ENCODE measurements around the gene RWDD1. TPM values are rescaled to one million over a fixed set of nuclear protein-coding genes. Genes with fewer than 3 reads are reported as not detected.

Gene RWDD1
- polyA plus RNA-seq (ENCODE audit: insufficient read length in 3 of 3), result 10 to 100 TPM; 81.8 to 87.9 (median 82.6) TPM

- peak; percentile 88 to 97 (median 96) for DNase-seq (ENCODE audit: low read depth in 3 of 3, low spot score in 2 of 3)
These were observed at the start of gene RWDD1 for GRCh38 chr6:116570856-116571682. TSS of gene RWDD1 (plus strand) at chr6:116571504. CDS start at chr6:116571583, 79 bp downstream.

GRCh38 chr6:116522896-116523295 lies 48.4 kb upstream of the RWDD1 start:
- no peak for DNase-seq (ENCODE audit: low read depth in 3 of 3, low spot score in 2 of 3)

GRCh38 chr6:116524236-116524635 lies 47.1 kb upstream of the RWDD1 start:
- no peak for DNase-seq (ENCODE audit: low read depth in 3 of 3, low spot score in 2 of 3)

GRCh38 chr6:116528133-116528532 lies 43.2 kb upstream of the RWDD1 start:
- DNase-seq (ENCODE audit: low read depth in 3 of 3, low spot score in 2 of 3), result no peak

GRCh38 chr6:116528780-116529179 lies 42.5 kb upstream of the RWDD1 start:
- DNase-seq (ENCODE audit: low read depth in 3 of 3, low spot score in 2 of 3), result no peak

GRCh38 chr6:116529466-116530290 lies 41.6 kb upstream of the RWDD1 start:
- no peak for DNase-seq (ENCODE audit: low read depth in 3 of 3, low spot score in 2 of 3)

GRCh38 chr6:116530436-116530835 lies 40.9 kb upstream of the RWDD1 start:
- DNase-seq (ENCODE audit: low read depth in 3 of 3, low spot score in 2 of 3), result no peak

- DNase-seq (ENCODE audit: low read depth in 3 of 3, low spot score in 2 of 3), result no peak
These were observed 39.4 kb upstream of the RWDD1 start for GRCh38 chr6:116531675-116532570.

GRCh38 chr6:116533233-116533957 lies 37.9 kb upstream of the RWDD1 start:
- DNase-seq (ENCODE audit: low read depth in 3 of 3, low spot score in 2 of 3), result no peak

- no peak for DNase-seq (ENCODE audit: low read depth in 3 of 3, low spot score in 2 of 3)
These were observed 36.2 kb upstream of the RWDD1 start for GRCh38 chr6:116535109-116535508.

- no peak for DNase-seq (ENCODE audit: low read depth in 3 of 3, low spot score in 2 of 3)
These were observed 35.1 kb upstream of the RWDD1 start for GRCh38 chr6:116536216-116536621.

- no peak for DNase-seq (ENCODE audit: low read depth in 3 of 3, low spot score in 2 of 3)
These were observed 28.9 kb upstream of the RWDD1 start for GRCh38 chr6:116542426-116542825.

GRCh38 chr6:116543149-116543548 lies 28.2 kb upstream of the RWDD1 start:
- DNase-seq (ENCODE audit: low read depth in 3 of 3, low spot score in 2 of 3), result no peak

- DNase-seq (ENCODE audit: low read depth in 3 of 3, low spot score in 2 of 3), result no peak
These were observed 25.7 kb upstream of the RWDD1 start, which contains the start of gene TRAPPC3L for GRCh38 chr6:116545651-116546050. TSS of gene TRAPPC3L (minus strand) at chr6:116545684. CDS start at chr6:116545514, 170 bp downstream.

GRCh38 chr6:116547358-116547757 lies 23.9 kb upstream of the RWDD1 start:
- no peak for DNase-seq (ENCODE audit: low read depth in 3 of 3, low spot score in 2 of 3)

GRCh38 chr6:116550796-116551195 lies 20.5 kb upstream of the RWDD1 start:
- DNase-seq (ENCODE audit: low read depth in 3 of 3, low spot score in 2 of 3), result no peak

- no peak for DNase-seq (ENCODE audit: low read depth in 3 of 3, low spot score in 2 of 3)
These were observed 17.9 kb upstream of the RWDD1 start, which contains the start of gene CALHM4 for GRCh38 chr6:116553451-116553850. TSS of gene CALHM4 (plus strand) at chr6:116553751. CDS start at chr6:116553794, 43 bp downstream.

- no peak for DNase-seq (ENCODE audit: low read depth in 3 of 3, low spot score in 2 of 3)
These were observed 15.2 kb upstream of the RWDD1 start for GRCh38 chr6:116556065-116556464.

GRCh38 chr6:116556814-116557415 lies 14.4 kb upstream of the RWDD1 start:
- DNase-seq (ENCODE audit: low read depth in 3 of 3, low spot score in 2 of 3), result no peak

Measured in right renal cortex interstitium (tissue), 3 donors.